ENCODE data around the gene NOL3. TPM values are rescaled to one million over a fixed set of nuclear protein-coding genes. Genes with fewer than 3 reads are reported as not detected.
A peak's percentile ranks its signal among the peaks of the same experiment; 100 is the strongest.

Gene NOL3
- total and polyA plus RNA-seq, 2 of the 13 experiments (the other 11 are each of a cell fraction or from before 2014, with no cell fraction given): 5.7 to 20.5 TPM

GRCh38 chr16:67170168-67170948 is at the start of gene NOL3 (continued):
- no peak for TF ChIP-seq PRMT3 (CRISPR knock-in tag; IDR thresholded peaks at IDR 0.05; ENCODE audit: borderline replicate concordance, low read depth)
- TF ChIP-seq, protein P1, sequence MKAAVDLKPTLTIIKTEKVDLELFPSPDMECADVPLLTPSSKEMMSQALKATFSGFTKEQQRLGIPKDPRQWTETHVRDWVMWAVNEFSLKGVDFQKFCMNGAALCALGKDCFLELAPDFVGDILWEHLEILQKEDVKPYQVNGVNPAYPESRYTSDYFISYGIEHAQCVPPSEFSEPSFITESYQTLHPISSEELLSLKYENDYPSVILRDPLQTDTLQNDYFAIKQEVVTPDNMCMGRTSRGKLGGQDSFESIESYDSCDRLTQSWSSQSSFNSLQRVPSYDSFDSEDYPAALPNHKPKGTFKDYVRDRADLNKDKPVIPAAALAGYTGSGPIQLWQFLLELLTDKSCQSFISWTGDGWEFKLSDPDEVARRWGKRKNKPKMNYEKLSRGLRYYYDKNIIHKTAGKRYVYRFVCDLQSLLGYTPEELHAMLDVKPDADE (CRISPR knock-in tag; IDR thresholded peaks at IDR 0.05): no peak
- TF ChIP-seq ZNF121 (CRISPR knock-in tag; IDR thresholded peaks at IDR 0.05): peak; percentile 54; the same call in 1 of the 2 replicates
- peak; percentile 79 for TF ChIP-seq ZNF407 (CRISPR knock-in tag; IDR thresholded peaks at IDR 0.05; ENCODE audit: not compliant biosample characterization)
- TF ChIP-seq, protein P2, sequence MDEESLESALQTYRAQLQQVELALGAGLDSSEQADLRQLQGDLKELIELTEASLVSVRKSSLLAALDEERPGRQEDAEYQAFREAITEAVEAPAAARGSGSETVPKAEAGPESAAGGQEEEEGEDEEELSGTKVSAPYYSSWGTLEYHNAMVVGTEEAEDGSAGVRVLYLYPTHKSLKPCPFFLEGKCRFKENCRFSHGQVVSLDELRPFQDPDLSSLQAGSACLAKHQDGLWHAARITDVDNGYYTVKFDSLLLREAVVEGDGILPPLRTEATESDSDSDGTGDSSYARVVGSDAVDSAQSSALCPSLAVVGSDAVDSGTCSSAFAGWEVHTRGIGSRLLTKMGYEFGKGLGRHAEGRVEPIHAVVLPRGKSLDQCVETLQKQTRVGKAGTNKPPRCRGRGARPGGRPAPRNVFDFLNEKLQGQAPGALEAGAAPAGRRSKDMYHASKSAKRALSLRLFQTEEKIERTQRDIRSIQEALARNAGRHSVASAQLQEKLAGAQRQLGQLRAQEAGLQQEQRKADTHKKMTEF (CRISPR knock-in tag; IDR thresholded peaks at IDR 0.05): peak; percentile 56; the same call in 1 of the 2 replicates
- no peak; the same call in 1 of the 2 replicates for TF ChIP-seq HMG20B (CRISPR knock-in tag; conservative IDR thresholded peaks at IDR 0.05)
- no peak for TF ChIP-seq DDIT3 (CRISPR knock-in tag; IDR thresholded peaks at IDR 0.05)
- no peak for TF ChIP-seq MATR3 (CRISPR knock-in tag; IDR thresholded peaks at IDR 0.05)
- no peak for TF ChIP-seq ZNF75D (CRISPR knock-in tag; IDR thresholded peaks at IDR 0.05; ENCODE audit: borderline replicate concordance)
- TF ChIP-seq, protein P3, sequence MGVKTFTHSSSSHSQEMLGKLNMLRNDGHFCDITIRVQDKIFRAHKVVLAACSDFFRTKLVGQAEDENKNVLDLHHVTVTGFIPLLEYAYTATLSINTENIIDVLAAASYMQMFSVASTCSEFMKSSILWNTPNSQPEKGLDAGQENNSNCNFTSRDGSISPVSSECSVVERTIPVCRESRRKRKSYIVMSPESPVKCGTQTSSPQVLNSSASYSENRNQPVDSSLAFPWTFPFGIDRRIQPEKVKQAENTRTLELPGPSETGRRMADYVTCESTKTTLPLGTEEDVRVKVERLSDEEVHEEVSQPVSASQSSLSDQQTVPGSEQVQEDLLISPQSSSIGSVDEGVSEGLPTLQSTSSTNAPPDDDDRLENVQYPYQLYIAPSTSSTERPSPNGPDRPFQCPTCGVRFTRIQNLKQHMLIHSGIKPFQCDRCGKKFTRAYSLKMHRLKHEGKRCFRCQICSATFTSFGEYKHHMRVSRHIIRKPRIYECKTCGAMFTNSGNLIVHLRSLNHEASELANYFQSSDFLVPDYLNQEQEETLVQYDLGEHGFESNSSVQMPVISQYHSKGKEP (CRISPR knock-in tag; IDR thresholded peaks at IDR 0.05): peak; percentile 59; the same call in 1 of the 2 replicates
- TF ChIP-seq, protein P4, sequence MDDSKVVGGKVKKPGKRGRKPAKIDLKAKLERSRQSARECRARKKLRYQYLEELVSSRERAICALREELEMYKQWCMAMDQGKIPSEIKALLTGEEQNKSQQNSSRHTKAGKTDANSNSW (CRISPR knock-in tag; IDR thresholded peaks at IDR 0.05; ENCODE audit: borderline replicate concordance): no peak
- no peak for TF ChIP-seq ZNF12 (CRISPR knock-in tag; IDR thresholded peaks at IDR 0.05)
- TF ChIP-seq ZC3H13 (CRISPR knock-in tag; IDR thresholded peaks at IDR 0.05): no peak
- no peak for TF ChIP-seq CENPBD1 (CRISPR knock-in tag; IDR thresholded peaks at IDR 0.05; ENCODE audit: borderline replicate concordance, low read depth)
